Ishikawa (cell line): ENCODE data around the gene PSORS1C1.

Experiments
- CEBPB ChIP-seq: IDR thresholded peaks from 2 replicates; pipeline ENCODE4 v1.6.1; 2012
- CREB1 ChIP-seq: IDR thresholded peaks from 2 replicates; pipeline ENCODE4 v1.6.1; 2012; ENCODE audit warnings: low read depth
- EGR1 ChIP-seq: IDR thresholded peaks from 2 replicates; pipeline ENCODE4 v1.6.1; 2012
- EP300 ChIP-seq: IDR thresholded peaks from 2 replicates; pipeline ENCODE4 v1.6.1; 2012; ENCODE audit warnings: borderline replicate concordance
- FOXM1 ChIP-seq: IDR thresholded peaks from 2 replicates; pipeline ENCODE4 v1.6.1; 2012; ENCODE audit warnings: low read depth, borderline replicate concordance
- MAX ChIP-seq: IDR thresholded peaks from 2 replicates; pipeline ENCODE4 v1.6.1; 2012
- NFIC ChIP-seq: IDR thresholded peaks from 2 replicates; pipeline ENCODE4 v1.6.1; 2012
- RAD21 ChIP-seq: IDR thresholded peaks from 2 replicates; pipeline ENCODE4 v1.6.1; 2012; ENCODE audit warnings: low read depth
- REST ChIP-seq: IDR thresholded peaks from 2 replicates; pipeline ENCODE4 v1.6.1; 2012; ENCODE audit warnings: low read depth, mild to moderate bottlenecking
- TAF1 ChIP-seq: IDR thresholded peaks from 2 replicates; pipeline ENCODE4 v1.6.1; 2012; ENCODE audit warnings: low read depth, mild to moderate bottlenecking
- TCF12 ChIP-seq: IDR thresholded peaks from 2 replicates; pipeline ENCODE4 v1.6.1; 2012; ENCODE audit warnings: low read depth
- TEAD4 ChIP-seq: IDR thresholded peaks from 2 replicates; pipeline ENCODE4 v1.6.1; 2012
- USF1 ChIP-seq: IDR thresholded peaks from 2 replicates; pipeline ENCODE4 v1.6.1; 2012
- YY1 ChIP-seq: IDR thresholded peaks from 2 replicates; pipeline ENCODE4 v1.6.1; 2012; ENCODE audit warnings: low read depth
- ZBTB7A ChIP-seq: IDR thresholded peaks from 2 replicates; pipeline ENCODE4 v1.6.1; 2012; ENCODE audit warnings: low read depth

Gene PSORS1C1

GRCh38 chr6:31120151-31120915 lies 5.7 kb downstream of the PSORS1C1 start, which contains the start of gene CDSN:
Gene CDSN, minus strand, starts transcription at chr6:31120446. Its CDS starts 27 bp downstream, at chr6:31120419.
- TF ChIP-seq TEAD4 (no peak), FOXM1 (no peak), CREB1 (no peak), ZBTB7A (no peak), YY1 (no peak), TAF1 (no peak), EGR1 (no peak), EP300 (no peak), MAX (no peak), TCF12 (no peak), USF1 (no peak), CEBPB (no peak), RAD21 (no peak), REST (no peak), NFIC (no peak)

- TF ChIP-seq MAX (no peak), NFIC (no peak), YY1 (no peak), CEBPB (no peak), REST (no peak)
These were observed 6.7 kb downstream of the PSORS1C1 start for GRCh38 chr6:31121131-31121790.

- TF ChIP-seq USF1 (peak; percentile 81), CEBPB (no peak), TAF1 (no peak), EP300 (peak; percentile 47; the same call in 1 of the 2 replicates), REST (no peak), TEAD4 (peak; percentile 81), MAX (peak; percentile 81), EGR1 (peak; percentile 81), NFIC (peak; percentile 95)
These were observed 8.4 kb downstream of the PSORS1C1 start for GRCh38 chr6:31122791-31123706.
